Measurements from ENCODE around the gene BEST1.

BEST1 gene

GRCh38 chr11:61916737-61917333 is 33.3 kb upstream of the BEST1 start:
- DNase-seq, result no peak

- no peak for DNase-seq
Observed at GRCh38 chr11:61917334-61918109, 32.6 kb upstream of the BEST1 start, which contains the start of gene RAB3IL1. RAB3IL1 (minus strand) TSS chr11:61917566; CDS start chr11:61917367, 199 bp downstream.

- no peak for DNase-seq
Observed at GRCh38 chr11:61918251-61918937, 31.8 kb upstream of the BEST1 start.

- DNase-seq, result no peak
Observed at GRCh38 chr11:61918938-61919704, 31.0 kb upstream of the BEST1 start.

GRCh38 chr11:61919705-61920631 is 30.2 kb upstream of the BEST1 start:
- no peak for DNase-seq

- no peak for DNase-seq
Observed at GRCh38 chr11:61921446-61921845, 28.7 kb upstream of the BEST1 start.

GRCh38 chr11:61922539-61922938 is 27.6 kb upstream of the BEST1 start:
- no peak for DNase-seq

- DNase-seq, result no peak
Observed at GRCh38 chr11:61923166-61924063, 26.7 kb upstream of the BEST1 start.

- no peak for DNase-seq
Observed at GRCh38 chr11:61924064-61924455, 26.1 kb upstream of the BEST1 start.

GRCh38 chr11:61925736-61926135 is 24.4 kb upstream of the BEST1 start:
- no peak for DNase-seq

- DNase-seq, result no peak
Observed at GRCh38 chr11:61926235-61926634, 23.9 kb upstream of the BEST1 start.

- no peak for DNase-seq
Observed at GRCh38 chr11:61927501-61927900, 22.6 kb upstream of the BEST1 start.

- no peak for DNase-seq
Observed at GRCh38 chr11:61928606-61929005, 21.5 kb upstream of the BEST1 start.

- DNase-seq, result no peak
Observed at GRCh38 chr11:61930933-61931332, 19.2 kb upstream of the BEST1 start.

GRCh38 chr11:61935861-61936260 is 14.3 kb upstream of the BEST1 start:
- DNase-seq, result no peak

GRCh38 chr11:61940466-61940865 is 9.7 kb upstream of the BEST1 start:
- no peak for DNase-seq

- no peak for DNase-seq
Observed at GRCh38 chr11:61945191-61945590, 5.0 kb upstream of the BEST1 start.

- no peak for DNase-seq
Observed at GRCh38 chr11:61946894-61947293, 3.3 kb upstream of the BEST1 start.

GRCh38 chr11:61947486-61948210 is 2.5 kb upstream of the BEST1 start:
- DNase-seq, result peak; percentile 64

GRCh38 chr11:61948505-61948904 is 1.6 kb upstream of the BEST1 start:
- DNase-seq, result no peak
